Epithelial cell of esophagus (primary cell): ENCODE results near the gene LMNA.
"Not testable (repeated sequence)": the region's sequence is repeated elsewhere in the genome, so short reads cannot be mapped to it uniquely, and the experiment has no call there.

ENCODE experiments used
- DNase-seq: peaks from one replicate; pipeline ENCODE4 v3.0.0; 2010; ENCODE audit warnings: low read depth
- H3K4me3 ChIP-seq: 2 replicates; pipeline ENCODE4 v1.5.1; 2011; ENCODE audit warnings: mild to moderate bottlenecking, low read length, control low read depth
- CTCF ChIP-seq: IDR thresholded peaks from 2 replicates; pipeline ENCODE4 v1.5.1; 2011; ENCODE audit warnings: low read depth, mild to moderate bottlenecking, low read length, control low read depth, inconsistent platforms; ENCODE audit not compliant: insufficient read depth; ENCODE audit errors: missing control alignments

Gene LMNA

GRCh38 chr1:156124557-156125483 lies 10.3 kb downstream of the LMNA start:
- peak; percentile 70 for DNase-seq
- H3K4me3 ChIP-seq = peak overlapping the region; percentile 33
- no peak for TF ChIP-seq CTCF

GRCh38 chr1:156125544-156125943 lies 11.0 kb downstream of the LMNA start:
- not testable (repeated sequence) for H3K4me3 ChIP-seq, DNase-seq

- peak; percentile 94 for DNase-seq
- TF ChIP-seq CTCF = peak; percentile 49
- H3K4me3 ChIP-seq = peak overlapping the region; percentile 28
Observed at GRCh38 chr1:156126043-156126629, 11.6 kb downstream of the LMNA start.

- no peak for TF ChIP-seq CTCF
- peak overlapping the region; percentile 28 for H3K4me3 ChIP-seq
- DNase-seq = peak; percentile 76
Observed at GRCh38 chr1:156126630-156127534, 12.4 kb downstream of the LMNA start.

GRCh38 chr1:156128308-156128653 lies 13.8 kb downstream of the LMNA start:
- no peak for TF ChIP-seq CTCF
- no peak for DNase-seq
- peak overlapping the region; percentile 7 for H3K4me3 ChIP-seq

- no peak for DNase-seq
- TF ChIP-seq CTCF = no peak
- H3K4me3 ChIP-seq = peak overlapping the region; percentile 4
Observed at GRCh38 chr1:156128654-156129597, 14.4 kb downstream of the LMNA start.
